GM12872 (cell line): Measurements from ENCODE around the gene BCL2.

ENCODE experiments used
- TF ChIP-seq, protein P1 (sequence below): IDR thresholded peaks from 3 replicates; pipeline ENCODE4 v1.5.1; 2011; ENCODE audit warnings: low read depth, mild to moderate bottlenecking, low read length, moderate library complexity; ENCODE audit not compliant: insufficient read depth

BCL2 gene

DNA sequence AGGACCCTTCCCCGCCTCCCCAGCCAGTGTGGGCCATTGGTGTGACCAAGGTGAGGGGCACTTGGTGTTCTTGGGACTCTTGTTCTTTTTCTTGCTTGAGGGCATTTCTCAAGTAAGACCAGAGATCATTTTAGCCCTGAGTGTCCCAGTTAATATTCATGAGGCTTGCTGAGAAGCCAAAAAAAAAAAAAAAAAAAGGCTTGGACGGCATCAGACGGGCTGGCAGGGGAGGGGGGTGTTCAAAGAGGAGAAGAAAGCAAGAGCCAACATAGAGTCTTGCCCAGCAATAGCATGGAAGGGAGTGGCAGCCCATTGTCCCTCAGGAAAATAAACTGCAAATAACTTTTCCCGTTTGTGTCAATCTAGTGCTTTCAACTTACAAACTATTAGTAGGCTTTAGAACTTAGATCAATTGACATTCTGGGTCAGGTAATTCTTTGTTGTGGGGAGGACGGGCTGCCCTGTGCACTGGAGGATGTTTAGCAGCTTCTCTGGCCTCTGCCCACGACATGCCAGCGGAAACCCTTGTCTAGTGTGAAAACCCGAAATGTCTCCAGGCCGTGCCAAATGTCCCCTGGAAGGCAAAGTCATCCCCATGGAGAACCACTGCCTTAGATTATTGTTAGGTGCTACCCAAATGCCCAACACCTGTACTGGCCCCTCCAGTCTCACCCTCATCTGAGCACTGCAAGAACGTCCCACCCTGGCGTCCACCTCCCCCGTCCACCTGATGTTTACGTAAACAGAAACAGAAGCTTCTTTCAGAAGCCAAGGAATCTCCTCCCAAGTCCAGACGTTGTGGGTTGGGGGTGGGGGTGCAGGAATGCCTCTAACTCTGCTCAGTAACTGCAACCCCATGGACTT lies 163.4 kb downstream of the BCL2 start:
- TF ChIP-seq, protein P1, sequence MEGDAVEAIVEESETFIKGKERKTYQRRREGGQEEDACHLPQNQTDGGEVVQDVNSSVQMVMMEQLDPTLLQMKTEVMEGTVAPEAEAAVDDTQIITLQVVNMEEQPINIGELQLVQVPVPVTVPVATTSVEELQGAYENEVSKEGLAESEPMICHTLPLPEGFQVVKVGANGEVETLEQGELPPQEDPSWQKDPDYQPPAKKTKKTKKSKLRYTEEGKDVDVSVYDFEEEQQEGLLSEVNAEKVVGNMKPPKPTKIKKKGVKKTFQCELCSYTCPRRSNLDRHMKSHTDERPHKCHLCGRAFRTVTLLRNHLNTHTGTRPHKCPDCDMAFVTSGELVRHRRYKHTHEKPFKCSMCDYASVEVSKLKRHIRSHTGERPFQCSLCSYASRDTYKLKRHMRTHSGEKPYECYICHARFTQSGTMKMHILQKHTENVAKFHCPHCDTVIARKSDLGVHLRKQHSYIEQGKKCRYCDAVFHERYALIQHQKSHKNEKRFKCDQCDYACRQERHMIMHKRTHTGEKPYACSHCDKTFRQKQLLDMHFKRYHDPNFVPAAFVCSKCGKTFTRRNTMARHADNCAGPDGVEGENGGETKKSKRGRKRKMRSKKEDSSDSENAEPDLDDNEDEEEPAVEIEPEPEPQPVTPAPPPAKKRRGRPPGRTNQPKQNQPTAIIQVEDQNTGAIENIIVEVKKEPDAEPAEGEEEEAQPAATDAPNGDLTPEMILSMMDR = no peak

DNA sequence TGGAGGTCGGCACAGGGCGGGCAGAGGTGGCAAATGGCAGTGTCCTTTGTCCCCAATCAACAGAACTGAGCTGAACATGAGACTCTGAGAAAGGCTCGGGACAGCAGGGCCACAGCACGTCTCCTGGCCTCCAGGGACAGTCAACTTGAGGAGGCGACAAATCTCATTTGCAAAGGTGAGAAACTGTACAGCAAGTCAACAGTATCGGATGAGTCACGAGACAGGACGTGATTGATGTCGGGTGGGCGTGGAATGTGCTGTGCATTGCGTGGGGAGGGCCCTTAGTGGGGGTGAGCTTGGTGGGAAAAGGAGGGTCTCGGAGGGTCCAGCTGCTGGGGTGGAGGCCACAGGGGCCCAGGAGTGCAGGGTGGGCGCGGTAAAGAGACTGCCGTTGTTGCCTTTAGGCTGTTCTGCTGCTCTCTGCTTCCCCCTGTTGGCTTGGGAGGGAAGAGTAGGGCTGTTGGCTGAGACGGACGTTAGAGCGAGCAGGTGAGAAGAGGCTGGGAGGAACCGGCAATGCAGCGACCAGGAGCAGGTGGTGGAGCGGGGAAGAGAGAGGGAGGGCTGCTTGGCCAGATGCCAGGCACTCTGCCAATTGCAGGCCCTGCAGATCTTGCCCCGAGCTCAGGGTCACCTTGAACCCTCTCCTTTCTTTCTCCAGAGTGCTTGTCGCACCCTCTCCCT lies 164.3 kb downstream of the BCL2 start:
- TF ChIP-seq, protein P1 = peak; percentile 99

DNA sequence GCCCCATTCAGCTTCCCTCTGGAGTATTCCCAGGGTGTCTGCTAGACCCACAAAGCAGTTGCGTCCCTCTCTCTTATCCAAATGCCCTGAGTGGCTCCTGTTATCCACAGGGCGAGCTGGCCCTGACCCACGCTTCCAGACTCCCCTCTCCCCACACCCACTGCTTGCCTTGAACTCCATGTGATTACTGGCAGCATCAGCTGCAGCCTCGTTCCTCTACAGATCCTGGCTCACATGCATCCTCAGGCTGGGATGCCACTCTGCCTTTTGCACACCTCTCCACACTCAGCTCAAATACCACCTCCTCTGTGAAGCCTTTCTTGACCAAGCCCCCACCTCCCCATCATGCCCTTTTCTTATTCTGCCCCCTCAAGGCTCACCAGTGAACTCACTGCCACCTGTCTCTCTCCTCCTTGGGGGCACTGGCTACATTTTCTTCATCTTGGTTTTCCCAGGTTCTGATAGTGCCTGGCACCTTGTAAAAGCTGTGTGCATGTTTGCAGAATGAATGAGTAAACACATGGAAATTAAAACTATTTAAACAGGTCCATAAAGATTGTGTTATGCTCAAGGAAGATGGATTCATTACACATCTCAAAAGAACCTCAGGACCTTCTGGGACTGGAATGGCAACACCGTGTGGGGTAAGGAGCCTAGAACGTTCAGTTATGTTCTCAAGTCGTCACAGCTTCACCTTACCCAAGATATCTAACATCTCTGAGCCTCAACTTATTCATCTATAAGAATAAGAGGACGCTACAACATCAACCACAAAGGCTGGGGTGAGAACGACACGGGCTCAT lies 165.0 kb downstream of the BCL2 start:
- TF ChIP-seq, protein P1 = no peak

DNA sequence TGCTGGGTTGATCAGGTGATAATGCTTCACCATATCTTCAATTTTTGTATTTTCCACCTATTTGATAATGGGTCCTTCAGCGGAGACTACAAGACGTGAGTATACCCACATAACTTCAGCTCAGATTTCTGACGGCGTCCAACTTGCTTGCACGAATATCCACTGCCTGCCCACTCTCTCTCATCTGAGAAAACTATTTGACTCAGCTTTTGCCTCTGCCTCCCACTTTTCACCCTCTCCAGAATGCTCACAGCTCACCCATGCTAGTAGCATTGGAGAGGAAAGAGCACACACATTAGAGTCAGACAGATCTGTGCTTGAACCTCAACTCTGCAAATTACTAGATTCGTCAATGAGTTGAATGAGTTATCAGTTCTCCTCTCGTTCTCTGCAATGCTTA lies 166.8 kb downstream of the BCL2 start:
- TF ChIP-seq, protein P1 = no peak

DNA sequence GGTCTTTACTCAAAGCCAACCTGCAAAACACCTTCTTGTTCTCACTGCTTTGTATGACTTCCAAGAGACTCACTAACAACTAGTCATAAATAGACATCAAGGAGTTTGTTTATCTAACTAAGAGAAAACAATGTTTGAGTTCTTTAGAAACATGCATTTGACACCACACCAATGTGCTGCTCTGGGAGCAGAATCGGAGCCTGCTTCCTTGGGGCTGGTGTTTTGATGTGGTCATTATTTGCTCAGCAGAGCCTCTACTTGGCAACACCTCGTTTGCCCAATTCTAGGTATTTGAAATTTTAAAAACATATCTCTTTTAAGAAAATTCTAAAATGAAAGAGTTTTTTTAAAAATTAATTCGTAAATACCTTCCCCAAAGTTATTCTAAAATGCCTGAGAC lies 167.5 kb downstream of the BCL2 start:
- TF ChIP-seq, protein P1 = no peak

DNA sequence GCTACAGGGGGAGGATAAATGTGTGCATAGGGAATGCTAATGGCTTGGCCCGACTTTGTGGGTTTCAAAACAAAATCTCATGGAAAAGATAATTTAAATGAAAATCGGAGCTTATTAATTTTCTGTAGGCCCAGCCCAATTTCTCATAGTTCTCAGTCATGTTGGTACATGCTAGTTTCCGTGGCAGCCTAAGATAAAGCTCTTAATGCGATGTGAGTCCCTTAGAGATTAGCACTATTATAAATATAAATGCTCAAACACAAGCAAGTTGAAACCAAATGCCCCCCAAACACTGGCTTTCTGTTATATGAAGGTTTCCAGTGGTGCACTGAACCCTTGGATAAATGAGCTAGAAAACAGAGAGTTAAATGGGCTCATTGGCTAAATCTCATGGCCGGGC lies 168.0 kb downstream of the BCL2 start:
- TF ChIP-seq, protein P1 = no peak

DNA sequence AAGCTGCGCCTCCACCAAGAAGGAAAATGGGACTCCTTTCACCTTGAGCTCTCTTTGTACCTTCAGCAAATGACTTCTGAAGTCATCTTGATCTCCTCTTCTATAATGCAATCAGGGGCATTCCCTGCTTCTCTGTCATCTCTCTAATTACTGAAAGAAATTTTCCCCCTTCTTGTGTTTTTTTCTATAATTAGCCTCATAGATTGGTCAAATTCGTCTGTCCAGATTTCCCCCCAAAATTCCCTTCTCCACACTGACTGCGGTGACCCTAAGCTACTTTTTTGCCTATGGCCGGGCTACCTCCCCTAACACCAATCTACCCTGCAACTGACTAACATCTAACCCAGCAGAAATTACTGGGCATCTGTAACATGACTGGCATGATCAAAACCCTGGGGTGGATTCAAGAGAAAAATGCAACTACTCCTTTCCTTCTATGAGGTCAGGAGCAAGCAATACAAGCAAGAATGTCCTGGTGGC lies 168.6 kb downstream of the BCL2 start:
- TF ChIP-seq, protein P1 = no peak
